ENCODE data around the gene IDH2.
"Not testable (repeated sequence)": the region's sequence is repeated elsewhere in the genome, so short reads cannot be mapped to it uniquely, and the experiment has no call there.

The IDH2 gene

GRCh38 chr15:90113166-90113565 is 10.9 kb upstream of the IDH2 start:
- FAIRE-seq, result no peak

- FAIRE-seq, result not testable (repeated sequence)
Observed at GRCh38 chr15:90109163-90109751, 7.0 kb upstream of the IDH2 start.

- not testable (repeated sequence) for FAIRE-seq
Observed at GRCh38 chr15:90108038-90108437, 5.8 kb upstream of the IDH2 start.

GRCh38 chr15:90106522-90107117 is 4.4 kb upstream of the IDH2 start:
- no peak for FAIRE-seq

- no peak for FAIRE-seq
Observed at GRCh38 chr15:90105521-90105920, 3.3 kb upstream of the IDH2 start.

GRCh38 chr15:90104551-90104950 is 2.3 kb upstream of the IDH2 start:
- FAIRE-seq, result no peak

- no peak for FAIRE-seq
Observed at GRCh38 chr15:90103701-90104329, 1.5 kb upstream of the IDH2 start.

GRCh38 chr15:90101130-90101968 is 919 bp downstream of the IDH2 start:
- no peak for FAIRE-seq

GRCh38 chr15:90099868-90100831 is 2.1 kb downstream of the IDH2 start:
- FAIRE-seq, result no peak

GRCh38 chr15:90099072-90099867 is 3.0 kb downstream of the IDH2 start:
- no peak for FAIRE-seq

GRCh38 chr15:90097475-90097874 is 4.8 kb downstream of the IDH2 start:
- FAIRE-seq, result no peak

GRCh38 chr15:90095521-90095959 is 6.7 kb downstream of the IDH2 start:
- FAIRE-seq, result no peak

- FAIRE-seq, result no peak
Observed at GRCh38 chr15:90091156-90091931, 10.9 kb downstream of the IDH2 start.

GRCh38 chr15:90090226-90090848 is 11.9 kb downstream of the IDH2 start:
- FAIRE-seq, result no peak

GRCh38 chr15:90087454-90088154 is 14.7 kb downstream of the IDH2 start:
- no peak for FAIRE-seq

GRCh38 chr15:90086868-90087268 is 15.4 kb downstream of the IDH2 start:
- no peak for FAIRE-seq

- FAIRE-seq, result no peak
Observed at GRCh38 chr15:90085565-90085964, 16.7 kb downstream of the IDH2 start.

GRCh38 chr15:90084876-90085423 is 17.3 kb downstream of the IDH2 start:
- no peak for FAIRE-seq

GRCh38 chr15:90083954-90084607 is 18.2 kb downstream of the IDH2 start:
- FAIRE-seq, result no peak

Data from A204.1 (cell line).